ENCODE measurements around the gene EPN1.

- no peak for TF ChIP-seq CREB1 (CRISPR knock-in tag; IDR thresholded peaks at IDR 0.05; ENCODE audit: low read depth)
- no peak for TF ChIP-seq POLR2AphosphoS5 (IDR thresholded peaks at IDR 0.05; ENCODE audit: low read depth)
- TF ChIP-seq EZH2 (IDR thresholded peaks at IDR 0.05; ENCODE audit: low read depth, unreplicated experiment), result no peak
- TF ChIP-seq REST (IDR thresholded peaks at IDR 0.05; ENCODE audit: unreplicated experiment), result no peak
- TF ChIP-seq, protein P1, sequence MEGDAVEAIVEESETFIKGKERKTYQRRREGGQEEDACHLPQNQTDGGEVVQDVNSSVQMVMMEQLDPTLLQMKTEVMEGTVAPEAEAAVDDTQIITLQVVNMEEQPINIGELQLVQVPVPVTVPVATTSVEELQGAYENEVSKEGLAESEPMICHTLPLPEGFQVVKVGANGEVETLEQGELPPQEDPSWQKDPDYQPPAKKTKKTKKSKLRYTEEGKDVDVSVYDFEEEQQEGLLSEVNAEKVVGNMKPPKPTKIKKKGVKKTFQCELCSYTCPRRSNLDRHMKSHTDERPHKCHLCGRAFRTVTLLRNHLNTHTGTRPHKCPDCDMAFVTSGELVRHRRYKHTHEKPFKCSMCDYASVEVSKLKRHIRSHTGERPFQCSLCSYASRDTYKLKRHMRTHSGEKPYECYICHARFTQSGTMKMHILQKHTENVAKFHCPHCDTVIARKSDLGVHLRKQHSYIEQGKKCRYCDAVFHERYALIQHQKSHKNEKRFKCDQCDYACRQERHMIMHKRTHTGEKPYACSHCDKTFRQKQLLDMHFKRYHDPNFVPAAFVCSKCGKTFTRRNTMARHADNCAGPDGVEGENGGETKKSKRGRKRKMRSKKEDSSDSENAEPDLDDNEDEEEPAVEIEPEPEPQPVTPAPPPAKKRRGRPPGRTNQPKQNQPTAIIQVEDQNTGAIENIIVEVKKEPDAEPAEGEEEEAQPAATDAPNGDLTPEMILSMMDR (conservative IDR thresholded peaks at IDR 0.05; ENCODE audit: low read depth in 2 of 2), result no peak
- TF ChIP-seq EZH2phosphoT487 (IDR thresholded peaks at IDR 0.05; ENCODE audit: unreplicated experiment), result no peak
- TF ChIP-seq ZNF331 (CRISPR knock-in tag; IDR thresholded peaks at IDR 0.05; ENCODE audit: low read depth), result no peak
- no peak for TF ChIP-seq JUNB (IDR thresholded peaks at IDR 0.05; ENCODE audit: unreplicated experiment)
- TF ChIP-seq, protein P2, sequence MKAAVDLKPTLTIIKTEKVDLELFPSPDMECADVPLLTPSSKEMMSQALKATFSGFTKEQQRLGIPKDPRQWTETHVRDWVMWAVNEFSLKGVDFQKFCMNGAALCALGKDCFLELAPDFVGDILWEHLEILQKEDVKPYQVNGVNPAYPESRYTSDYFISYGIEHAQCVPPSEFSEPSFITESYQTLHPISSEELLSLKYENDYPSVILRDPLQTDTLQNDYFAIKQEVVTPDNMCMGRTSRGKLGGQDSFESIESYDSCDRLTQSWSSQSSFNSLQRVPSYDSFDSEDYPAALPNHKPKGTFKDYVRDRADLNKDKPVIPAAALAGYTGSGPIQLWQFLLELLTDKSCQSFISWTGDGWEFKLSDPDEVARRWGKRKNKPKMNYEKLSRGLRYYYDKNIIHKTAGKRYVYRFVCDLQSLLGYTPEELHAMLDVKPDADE (IDR thresholded peaks at IDR 0.05), result no peak
These were observed 25.5 kb upstream of the EPN1 start for GRCh38 chr19:55649268-55650125.

All from GM23338 (cell line).